ENCODE measurements around the gene ATOSB.

Gene ATOSB

DNA sequence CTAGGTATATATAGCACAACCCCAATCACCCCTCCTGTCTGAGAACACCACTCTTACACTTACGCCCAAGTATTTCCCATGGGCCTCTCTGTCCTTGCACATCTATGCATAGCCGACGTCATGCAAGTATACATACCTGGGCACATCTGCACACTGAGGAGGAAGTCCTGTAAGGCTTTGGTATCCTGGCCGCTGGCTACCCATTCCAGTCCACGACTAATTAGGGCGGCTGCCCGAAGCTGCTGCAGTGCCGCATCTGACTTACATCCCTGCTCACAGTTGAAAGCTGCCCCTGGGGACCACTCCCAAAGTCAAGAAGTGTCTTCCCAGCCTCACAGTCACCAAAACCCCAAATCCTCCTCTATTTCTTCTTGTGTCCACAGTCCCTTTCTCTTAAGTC, 40.9 kb downstream of the ATOSB start:
- Histone ChIP-seq H3K4me1 (ENCODE audit: insufficient read depth, poor library complexity, severe bottlenecking) (peaks cover 13% of the 10 kb centered on the region), H3K36me3 (ENCODE audit: low read depth) (peaks cover 53% of the 10 kb centered on the region)

DNA sequence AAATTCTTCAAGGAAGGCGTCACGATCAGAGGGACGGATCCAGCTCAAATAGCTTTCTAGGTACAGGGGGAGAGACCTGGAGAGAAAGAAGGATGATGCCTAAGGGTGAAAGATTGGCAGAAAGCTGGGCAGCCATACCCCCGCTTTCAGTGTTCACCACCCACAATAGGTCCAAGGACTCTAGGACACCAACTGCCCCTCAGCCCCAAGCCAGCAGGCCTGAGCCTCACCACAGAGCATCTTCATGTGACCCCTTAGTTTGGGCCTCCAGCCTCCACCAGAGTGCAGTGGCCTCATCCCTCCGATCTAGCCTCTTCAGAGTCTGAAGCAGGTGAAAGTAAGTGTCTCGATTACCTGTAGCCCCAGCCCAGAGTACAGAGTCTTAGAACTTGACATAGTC, 41.5 kb downstream of the ATOSB start:
- Histone ChIP-seq H3K27me3 (ENCODE audit: insufficient read depth, poor library complexity, severe bottlenecking) (no peaks in the 10 kb centered on the region), H3K27ac (ENCODE audit: poor library complexity, severe bottlenecking) (no peak overlapping the region), H3K4me1 (ENCODE audit: insufficient read depth, poor library complexity, severe bottlenecking) (peaks cover 17% of the 10 kb centered on the region), H3K9me3 (ENCODE audit: severe bottlenecking) (no peaks in the 10 kb centered on the region), H3K36me3 (ENCODE audit: low read depth) (peaks cover 57% of the 10 kb centered on the region), H3K4me3 (ENCODE audit: severe bottlenecking) (no peak overlapping the region)
- no peak for ATAC-seq (ENCODE audit: low read depth)
- TF ChIP-seq, protein P1, sequence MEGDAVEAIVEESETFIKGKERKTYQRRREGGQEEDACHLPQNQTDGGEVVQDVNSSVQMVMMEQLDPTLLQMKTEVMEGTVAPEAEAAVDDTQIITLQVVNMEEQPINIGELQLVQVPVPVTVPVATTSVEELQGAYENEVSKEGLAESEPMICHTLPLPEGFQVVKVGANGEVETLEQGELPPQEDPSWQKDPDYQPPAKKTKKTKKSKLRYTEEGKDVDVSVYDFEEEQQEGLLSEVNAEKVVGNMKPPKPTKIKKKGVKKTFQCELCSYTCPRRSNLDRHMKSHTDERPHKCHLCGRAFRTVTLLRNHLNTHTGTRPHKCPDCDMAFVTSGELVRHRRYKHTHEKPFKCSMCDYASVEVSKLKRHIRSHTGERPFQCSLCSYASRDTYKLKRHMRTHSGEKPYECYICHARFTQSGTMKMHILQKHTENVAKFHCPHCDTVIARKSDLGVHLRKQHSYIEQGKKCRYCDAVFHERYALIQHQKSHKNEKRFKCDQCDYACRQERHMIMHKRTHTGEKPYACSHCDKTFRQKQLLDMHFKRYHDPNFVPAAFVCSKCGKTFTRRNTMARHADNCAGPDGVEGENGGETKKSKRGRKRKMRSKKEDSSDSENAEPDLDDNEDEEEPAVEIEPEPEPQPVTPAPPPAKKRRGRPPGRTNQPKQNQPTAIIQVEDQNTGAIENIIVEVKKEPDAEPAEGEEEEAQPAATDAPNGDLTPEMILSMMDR (IDR thresholded peaks at IDR 0.05; ENCODE audit: poor library complexity, severe bottlenecking) = no peak
- no peak for DNase-seq (ENCODE audit: low spot score)

More for the DNA sequence above, 40.9 kb downstream of the ATOSB start:
- no peaks in the 10 kb centered on the region for H3K27me3 ChIP-seq (ENCODE audit: insufficient read depth, poor library complexity, severe bottlenecking)
- ATAC-seq (ENCODE audit: low read depth) (no peak), DNase-seq (ENCODE audit: low spot score) (no peak)
- H3K9me3 ChIP-seq (ENCODE audit: severe bottlenecking) = no peaks in the 10 kb centered on the region
- no peak overlapping the region for H3K27ac ChIP-seq (ENCODE audit: poor library complexity, severe bottlenecking)
- TF ChIP-seq, protein P1 (IDR thresholded peaks at IDR 0.05; ENCODE audit: poor library complexity, severe bottlenecking) = no peak
- H3K4me3 ChIP-seq (ENCODE audit: severe bottlenecking) = no peak overlapping the region

DNA sequence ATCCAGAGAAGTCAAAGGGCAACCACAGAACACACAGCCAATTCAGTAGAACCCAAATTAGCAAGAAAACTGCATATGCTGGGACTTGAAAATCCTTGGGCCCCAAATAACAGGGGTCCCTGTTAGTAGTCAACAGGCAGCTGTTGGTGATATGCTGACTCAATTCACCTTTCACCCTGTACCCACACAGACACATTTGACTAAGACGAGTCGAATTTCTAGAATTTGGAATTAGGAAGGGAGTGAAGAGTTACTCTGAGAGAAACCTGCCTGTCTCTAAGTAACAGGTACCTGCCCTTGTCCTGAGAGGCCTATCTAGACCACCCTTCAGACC, 42.4 kb downstream of the ATOSB start:
- TF ChIP-seq, protein P1 (IDR thresholded peaks at IDR 0.05; ENCODE audit: poor library complexity, severe bottlenecking) = no peak
- H3K27me3 ChIP-seq (ENCODE audit: insufficient read depth, poor library complexity, severe bottlenecking) = no peaks in the 10 kb centered on the region
- peaks cover 17% of the 10 kb centered on the region for H3K4me1 ChIP-seq (ENCODE audit: insufficient read depth, poor library complexity, severe bottlenecking)
- no peak overlapping the region for H3K4me3 ChIP-seq (ENCODE audit: severe bottlenecking)
- DNase-seq (ENCODE audit: low spot score) (no peak), ATAC-seq (ENCODE audit: low read depth) (no peak)
- peaks cover 65% of the 10 kb centered on the region for H3K36me3 ChIP-seq (ENCODE audit: low read depth)
- H3K9me3 ChIP-seq (ENCODE audit: severe bottlenecking) = no peaks in the 10 kb centered on the region
- peak overlapping the region; percentile 93 for H3K27ac ChIP-seq (ENCODE audit: poor library complexity, severe bottlenecking)

DNA sequence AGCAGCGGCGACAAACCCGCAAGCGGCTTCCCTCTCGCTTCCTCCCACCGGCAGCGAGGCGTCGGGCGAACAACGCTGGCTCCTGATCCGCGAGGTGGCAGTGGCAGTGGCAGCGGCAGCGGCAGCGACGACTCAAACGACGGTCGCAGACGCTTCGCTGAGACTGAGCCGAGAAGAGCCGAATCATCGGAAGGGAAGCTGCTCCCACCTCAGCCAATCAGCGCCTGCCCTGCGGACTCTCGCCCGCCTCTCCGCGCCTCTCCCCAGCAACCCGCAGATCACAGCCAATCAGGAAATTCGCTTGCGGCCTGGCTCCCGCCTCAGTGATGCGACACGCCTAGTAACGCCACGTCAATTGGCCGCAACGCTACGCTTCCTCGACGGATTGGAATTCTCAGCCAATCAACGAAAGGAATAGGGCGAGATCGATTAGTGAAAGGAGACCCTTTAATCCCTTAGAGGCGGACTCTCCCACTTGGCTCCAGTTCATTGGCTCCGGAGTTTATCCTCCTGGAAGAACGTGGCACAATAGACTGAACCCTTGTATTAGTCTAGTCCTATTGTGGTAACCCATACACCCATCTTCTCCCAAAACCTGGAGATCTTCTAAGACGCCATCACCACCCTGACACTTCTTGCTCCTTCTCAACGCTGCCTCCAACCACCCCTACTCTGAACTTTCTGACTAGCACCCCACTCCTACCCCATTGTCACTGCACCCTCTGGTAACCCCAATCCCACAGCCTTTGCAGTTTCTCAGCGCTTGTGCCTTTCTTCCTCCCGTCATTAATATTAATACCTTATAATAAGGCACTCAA, 43.0 kb downstream of the ATOSB start, which contains the start of gene VCP:
Gene VCP (minus strand): TSS at position 165 of the 818 bp plus-strand sequence. CDS start 272 bp downstream, outside the sequence.
- peaks cover 65% of the 10 kb centered on the region for H3K36me3 ChIP-seq (ENCODE audit: low read depth)
- H3K27ac ChIP-seq (ENCODE audit: poor library complexity, severe bottlenecking) = peak within 1 kb of the TSS; percentile 93
- H3K9me3 ChIP-seq (ENCODE audit: severe bottlenecking) = no peaks in the 10 kb centered on the region
- H3K4me1 ChIP-seq (ENCODE audit: insufficient read depth, poor library complexity, severe bottlenecking) = peaks cover 17% of the 10 kb centered on the region
- H3K27me3 ChIP-seq (ENCODE audit: insufficient read depth, poor library complexity, severe bottlenecking) = no peaks in the 10 kb centered on the region
- H3K4me3 ChIP-seq (ENCODE audit: severe bottlenecking) = peak within 1 kb of the TSS; percentile 89
- TF ChIP-seq, protein P1 (IDR thresholded peaks at IDR 0.05; ENCODE audit: poor library complexity, severe bottlenecking) = no peak
- DNase-seq (ENCODE audit: low spot score) = peak; percentile 99
- peak; percentile 90 for ATAC-seq (ENCODE audit: low read depth)

All from RWPE2 (cell line).